ENCODE results near the gene GCLM. TPM values are rescaled to one million over a fixed set of nuclear protein-coding genes. Genes with fewer than 3 reads are reported as not detected.
A peak's percentile ranks its signal among the peaks of the same experiment; 100 is the strongest.

The GCLM gene
- polyA plus RNA-seq, 2 of the 4 experiments (the other 2 are of a cell fraction): 100 to 163 TPM

- TF ChIP-seq, protein P1, sequence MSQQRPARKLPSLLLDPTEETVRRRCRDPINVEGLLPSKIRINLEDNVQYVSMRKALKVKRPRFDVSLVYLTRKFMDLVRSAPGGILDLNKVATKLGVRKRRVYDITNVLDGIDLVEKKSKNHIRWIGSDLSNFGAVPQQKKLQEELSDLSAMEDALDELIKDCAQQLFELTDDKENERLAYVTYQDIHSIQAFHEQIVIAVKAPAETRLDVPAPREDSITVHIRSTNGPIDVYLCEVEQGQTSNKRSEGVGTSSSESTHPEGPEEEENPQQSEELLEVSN (IDR thresholded peaks at IDR 0.05; ENCODE audit: borderline replicate concordance, low read depth): peak; percentile 32; the same call in 1 of the 2 replicates
These were observed 62.0 kb downstream of the GCLM start (continued) for GRCh38 chr1:93846992-93847810.

DNA sequence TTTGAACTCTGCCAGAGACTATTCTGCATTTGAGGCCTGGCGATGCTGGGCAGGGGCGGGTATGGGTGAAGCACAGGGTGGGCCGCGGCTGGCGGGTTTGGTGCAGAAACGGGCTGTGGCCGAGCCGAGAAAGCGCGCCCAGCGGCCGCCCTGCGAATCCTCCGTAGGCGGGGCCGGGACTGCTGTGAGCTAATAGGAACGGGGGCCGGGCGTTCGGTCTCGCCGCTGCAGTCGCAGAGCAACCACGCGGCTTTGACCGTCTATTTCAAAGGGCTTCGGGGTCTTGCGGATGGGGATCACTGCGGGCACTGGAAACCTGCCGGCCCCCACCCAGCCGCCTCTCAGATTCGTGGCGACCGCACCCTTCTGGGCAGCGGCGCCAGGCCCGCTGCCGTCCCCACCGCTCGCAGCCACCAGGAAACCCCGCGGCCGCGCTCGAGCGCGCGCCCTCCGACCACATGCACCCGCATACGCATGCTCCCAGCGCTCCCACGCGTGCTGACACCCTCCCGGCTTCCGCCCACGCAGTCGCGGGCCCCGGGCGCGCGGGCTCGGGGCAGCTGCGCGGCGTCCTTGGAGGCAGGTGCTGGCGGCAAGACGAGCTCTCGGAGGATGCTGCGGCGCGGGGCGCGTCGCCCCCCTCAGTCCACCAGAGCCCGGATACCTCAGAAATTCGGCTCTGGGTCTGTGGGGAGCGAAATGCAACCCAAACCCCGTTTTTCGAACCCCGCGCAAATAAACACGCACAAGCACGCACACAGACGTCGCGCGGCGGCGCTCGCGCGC is 62.8 kb downstream of the GCLM start:
- POLR2A ChIA-PET: interaction anchor here (0.5 to 1.8 kb wide), 9 partner anchors 28 to 501 kb away, joined by 3 to 11 read pairs (median 4); partner anchors contain the start of genes BCAR3 and DNTTIP2
- Histone ChIP-seq H3K27ac (peak overlapping the region; percentile 84 to 95), H3K4me3 (peak overlapping the region; percentile 58), H3K4me1 (peaks cover 19% of the 10 kb centered on the region), H3K9me3 (no peaks in the 10 kb centered on the region; the same call in 2 of the 3 replicates), H3K4me2 (peak overlapping the region; percentile 87)
- peak; percentile 74 to 83 for ATAC-seq
- CTCF ChIA-PET: interaction anchor here (1.0 to 1.6 kb wide), 7 partner anchors 10 to 542 kb away, joined by 3 to 14 read pairs (median 4); no protein-coding TSS in a partner anchor
- TF ChIP-seq MYC (IDR thresholded peaks at IDR 0.05; ENCODE audit: borderline replicate concordance, low read length) (peak; percentile 22), HDAC2 (IDR thresholded peaks at IDR 0.05) (no peak), POLR2A (IDR thresholded peaks at IDR 0.05; ENCODE audit: low read length) (peak; percentile 36), ZNF302 (CRISPR knock-in tag; IDR thresholded peaks at IDR 0.05) (no peak), PHF8 (IDR thresholded peaks at IDR 0.05; ENCODE audit: borderline replicate concordance, low read depth) (peak; percentile 69), JUN (IDR thresholded peaks at IDR 0.05) (peak; percentile 7 to 65; a peak in 2 of 5 replicates), RARB (CRISPR knock-in tag; IDR thresholded peaks at IDR 0.05) (no peak), KDM1A (IDR thresholded peaks at IDR 0.05; ENCODE audit: low read depth) (no peak; the same call in 1 of the 2 replicates), FOSL2 (IDR thresholded peaks at IDR 0.05) (no peak), FOSL2 (CRISPR knock-in tag; IDR thresholded peaks at IDR 0.05) (no peak), MAX (IDR thresholded peaks at IDR 0.05) (peak; percentile 51; the same call in 1 of the 2 replicates), HOXA7 (CRISPR knock-in tag; IDR thresholded peaks at IDR 0.05) (no peak)
- TF ChIP-seq, protein P2, sequence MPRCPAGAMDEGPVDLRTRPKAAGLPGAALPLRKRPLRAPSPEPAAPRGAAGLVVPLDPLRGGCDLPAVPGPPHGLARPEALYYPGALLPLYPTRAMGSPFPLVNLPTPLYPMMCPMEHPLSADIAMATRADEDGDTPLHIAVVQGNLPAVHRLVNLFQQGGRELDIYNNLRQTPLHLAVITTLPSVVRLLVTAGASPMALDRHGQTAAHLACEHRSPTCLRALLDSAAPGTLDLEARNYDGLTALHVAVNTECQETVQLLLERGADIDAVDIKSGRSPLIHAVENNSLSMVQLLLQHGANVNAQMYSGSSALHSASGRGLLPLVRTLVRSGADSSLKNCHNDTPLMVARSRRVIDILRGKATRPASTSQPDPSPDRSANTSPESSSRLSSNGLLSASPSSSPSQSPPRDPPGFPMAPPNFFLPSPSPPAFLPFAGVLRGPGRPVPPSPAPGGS (IDR thresholded peaks at IDR 0.05): no peak
- TF ChIP-seq, protein P3, sequence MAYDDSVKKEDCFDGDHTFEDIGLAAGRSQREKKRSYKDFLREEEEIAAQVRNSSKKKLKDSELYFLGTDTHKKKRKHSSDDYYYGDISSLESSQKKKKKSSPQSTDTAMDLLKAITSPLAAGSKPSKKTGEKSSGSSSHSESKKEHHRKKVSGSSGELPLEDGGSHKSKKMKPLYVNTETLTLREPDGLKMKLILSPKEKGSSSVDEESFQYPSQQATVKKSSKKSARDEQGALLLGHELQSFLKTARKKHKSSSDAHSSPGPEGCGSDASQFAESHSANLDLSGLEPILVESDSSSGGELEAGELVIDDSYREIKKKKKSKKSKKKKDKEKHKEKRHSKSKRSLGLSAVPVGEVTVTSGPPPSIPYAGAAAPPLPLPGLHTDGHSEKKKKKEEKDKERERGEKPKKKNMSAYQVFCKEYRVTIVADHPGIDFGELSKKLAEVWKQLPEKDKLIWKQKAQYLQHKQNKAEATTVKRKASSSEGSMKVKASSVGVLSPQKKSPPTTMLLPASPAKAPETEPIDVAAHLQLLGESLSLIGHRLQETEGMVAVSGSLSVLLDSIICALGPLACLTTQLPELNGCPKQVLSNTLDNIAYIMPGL (CRISPR knock-in tag; IDR thresholded peaks at IDR 0.05; ENCODE audit: borderline replicate concordance): peak; percentile 15; the same call in 1 of the 2 replicates
- TF ChIP-seq, protein P1 (IDR thresholded peaks at IDR 0.05; ENCODE audit: borderline replicate concordance, low read depth): 0 out of 2 replicates have a peak, but pooled peaks have one; percentile 45
- FAIRE-seq: no peak
- peak; percentile 68 to 82 for DNase-seq (ENCODE audit: low read depth in 1 of 2, low spot score in 1 of 2)
- WGBS (ENCODE audit: missing lambda C conversion rate): 1% methylated on average over 16 of the region's 94 CpGs

All from A549 (cell line).